BLaER1 (cell line): ENCODE results near the gene TRIM46.

Source experiments
- H3K27ac ChIP-seq: shearing (Covaris generic); formaldehyde crosslinking; 2 replicates; pipeline ENCODE4 v1.8.1; 2022
- H3K27me3 ChIP-seq: shearing (Covaris generic); formaldehyde crosslinking; 2 replicates; pipeline ENCODE4 v1.8.1; 2022
- H3K36me3 ChIP-seq: shearing (Covaris generic); formaldehyde crosslinking; 2 replicates; pipeline ENCODE4 v1.8.1; 2022
- H3K4me1 ChIP-seq: shearing (Covaris generic); formaldehyde crosslinking; 2 replicates; pipeline ENCODE4 v1.8.1; 2022
- H3K4me2 ChIP-seq: shearing (Covaris generic); formaldehyde crosslinking; 2 replicates; pipeline ENCODE4 v1.8.1; 2022
- H3K4me3 ChIP-seq: shearing (Covaris generic); formaldehyde crosslinking; 2 replicates; pipeline ENCODE4 v1.8.1; 2022
- H3K9ac ChIP-seq: shearing (Covaris generic); formaldehyde crosslinking; 2 replicates; pipeline ENCODE4 v1.8.1; 2022
- H3K9me3 ChIP-seq: shearing (Covaris generic); formaldehyde crosslinking; 2 replicates; pipeline ENCODE4 v1.8.1; 2022
- H4K20me1 ChIP-seq: shearing (Covaris generic); formaldehyde crosslinking; 2 replicates; pipeline ENCODE4 v1.8.1; 2022
- Cebpa-rat ChIP-seq: shearing (Covaris generic); IDR thresholded peaks from 2 replicates; pipeline ENCODE4 v1.8.1; 2022

Gene TRIM46

GRCh38 chr1:155173478-155174323 lies at the start of gene TRIM46:
TSS of gene TRIM46 (plus strand) at chr1:155173849. CDS start at chr1:155173967, 118 bp downstream.
- peak within 1 kb of the TSS; percentile 84 for H3K4me3 ChIP-seq
- peaks cover 7% of the 10 kb centered on the region; the same call in 1 of the 2 replicates for H4K20me1 ChIP-seq
- H3K9me3 ChIP-seq: no peaks in the 10 kb centered on the region
- TF ChIP-seq Cebpa-rat: no peak
- no peaks in the 10 kb centered on the region for H3K27me3 ChIP-seq
- H3K4me2 ChIP-seq: peak within 1 kb of the TSS; percentile 99
- peak within 1 kb of the TSS; percentile 92 for H3K27ac ChIP-seq
- peaks cover 56% of the 10 kb centered on the region for H3K4me1 ChIP-seq
- peaks cover 47% of the 10 kb centered on the region for H3K36me3 ChIP-seq
- H3K9ac ChIP-seq: peak within 1 kb of the TSS; percentile 90

GRCh38 chr1:155124503-155125463 lies 48.9 kb upstream of the TRIM46 start:
- no peak for TF ChIP-seq Cebpa-rat
- H3K27ac ChIP-seq: no peak overlapping the region
- H3K36me3 ChIP-seq: no peaks in the 10 kb centered on the region
- no peak overlapping the region for H3K4me3 ChIP-seq
- no peaks in the 10 kb centered on the region for H3K9me3 ChIP-seq
- peaks cover 31% of the 10 kb centered on the region for H3K4me1 ChIP-seq
- peaks cover 35% of the 10 kb centered on the region for H3K27me3 ChIP-seq
- no peaks in the 10 kb centered on the region for H4K20me1 ChIP-seq
- no peak overlapping the region for H3K9ac ChIP-seq
- H3K4me2 ChIP-seq: no peak overlapping the region

GRCh38 chr1:155125511-155125945 lies 48.1 kb upstream of the TRIM46 start:
- H3K27ac ChIP-seq: no peak overlapping the region
- no peak overlapping the region for H3K4me3 ChIP-seq
- H3K36me3 ChIP-seq: no peaks in the 10 kb centered on the region
- H3K4me2 ChIP-seq: no peak overlapping the region
- no peaks in the 10 kb centered on the region for H4K20me1 ChIP-seq
- no peak overlapping the region for H3K9ac ChIP-seq
- TF ChIP-seq Cebpa-rat: no peak
- peaks cover 39% of the 10 kb centered on the region for H3K4me1 ChIP-seq
- peaks cover 35% of the 10 kb centered on the region for H3K27me3 ChIP-seq
- H3K9me3 ChIP-seq: no peaks in the 10 kb centered on the region

- no peaks in the 10 kb centered on the region for H4K20me1 ChIP-seq
- no peak for TF ChIP-seq Cebpa-rat
- H3K4me3 ChIP-seq: no peak overlapping the region
- peak overlapping the region; percentile 99; the same call in 1 of the 2 replicates for H3K4me2 ChIP-seq
- H3K36me3 ChIP-seq: peaks cover 3% of the 10 kb centered on the region
- H3K9ac ChIP-seq: no peak overlapping the region
- H3K27me3 ChIP-seq: peaks cover 35% of the 10 kb centered on the region
- H3K9me3 ChIP-seq: no peaks in the 10 kb centered on the region
- no peak overlapping the region for H3K27ac ChIP-seq
- peaks cover 44% of the 10 kb centered on the region for H3K4me1 ChIP-seq
Measured at GRCh38 chr1:155125946-155126555, 47.6 kb upstream of the TRIM46 start.

GRCh38 chr1:155126556-155127104 lies 47.0 kb upstream of the TRIM46 start:
- Histone ChIP-seq H3K36me3 (peaks cover 9% of the 10 kb centered on the region), H3K4me1 (peaks cover 50% of the 10 kb centered on the region), H4K20me1 (no peaks in the 10 kb centered on the region), H3K9ac (0 out of 2 replicates have a peak overlapping the region, but pooled peaks have one; percentile 61), H3K4me2 (peak overlapping the region; percentile 99), H3K4me3 (peak overlapping the region; percentile 82), H3K27me3 (peaks cover 35% of the 10 kb centered on the region), H3K9me3 (no peaks in the 10 kb centered on the region), H3K27ac (no peak overlapping the region)
- TF ChIP-seq Cebpa-rat: no peak

GRCh38 chr1:155127105-155127966 lies 46.3 kb upstream of the TRIM46 start, which contains the start of gene EFNA1:
TSS of gene EFNA1 (plus strand) at chr1:155127876. CDS start at chr1:155127978, 102 bp downstream.
- peak within 1 kb of the TSS; percentile 74 for H3K27ac ChIP-seq
- H3K9ac ChIP-seq: peak within 1 kb of the TSS; percentile 84
- no peak for TF ChIP-seq Cebpa-rat
- no peaks in the 10 kb centered on the region for H3K9me3 ChIP-seq
- peaks cover 35% of the 10 kb centered on the region for H3K27me3 ChIP-seq
- H3K4me2 ChIP-seq: peak within 1 kb of the TSS; percentile 99
- H3K36me3 ChIP-seq: peaks cover 16% of the 10 kb centered on the region
- peak within 1 kb of the TSS; percentile 82 for H3K4me3 ChIP-seq
- H3K4me1 ChIP-seq: peaks cover 54% of the 10 kb centered on the region
- H4K20me1 ChIP-seq: no peaks in the 10 kb centered on the region

- TF ChIP-seq Cebpa-rat: no peak
- H3K9me3 ChIP-seq: no peaks in the 10 kb centered on the region
- peaks cover 35% of the 10 kb centered on the region for H3K27me3 ChIP-seq
- H3K9ac ChIP-seq: peak overlapping the region; percentile 84
- no peaks in the 10 kb centered on the region for H4K20me1 ChIP-seq
- peak overlapping the region; percentile 99 for H3K4me2 ChIP-seq
- H3K4me1 ChIP-seq: peaks cover 54% of the 10 kb centered on the region
- peaks cover 24% of the 10 kb centered on the region for H3K36me3 ChIP-seq
- H3K27ac ChIP-seq: peak overlapping the region; percentile 74
- peak overlapping the region; percentile 82 for H3K4me3 ChIP-seq
Measured at GRCh38 chr1:155127967-155128754, 45.5 kb upstream of the TRIM46 start.
